Subcutaneous abdominal adipose tissue (tissue), 5 donors: Measurements from ENCODE around the gene LIN37.

Experiments used
- H3K27ac ChIP-seq: one replicate; pipeline ENCODE4 v1.7.0; 2013; ENCODE audit warnings: low read depth, mild to moderate bottlenecking, inconsistent platforms, low read length, moderate library complexity
- H3K27me3 ChIP-seq, 5 donors: one replicate each; pipeline ENCODE4 v1.7.0; 2013; ENCODE audit warnings: low read length in 5 of 5, inconsistent platforms in 1 of 5; ENCODE audit not compliant: control insufficient read depth in 5 of 5, insufficient read depth in 4 of 5
- H3K36me3 ChIP-seq, 5 donors: one replicate each; pipeline ENCODE4 v1.7.0; 2013; ENCODE audit warnings: low read length in 5 of 5; ENCODE audit not compliant: control insufficient read depth in 5 of 5, insufficient read depth in 5 of 5
- H3K4me1 ChIP-seq, 5 donors: one replicate each; pipeline ENCODE4 v1.7.0; 2013; ENCODE audit warnings: low read length in 5 of 5, mild to moderate bottlenecking in 3 of 5, moderate library complexity in 1 of 5; ENCODE audit not compliant: control insufficient read depth in 5 of 5, insufficient read depth in 5 of 5
- H3K4me3 ChIP-seq, 5 donors: one replicate each; pipeline ENCODE4 v1.7.0; 2013; ENCODE audit warnings: low read length in 5 of 5, low read depth in 1 of 5
- H3K9ac ChIP-seq, 5 donors: one replicate each; pipeline ENCODE4 v1.7.0; 2013; ENCODE audit warnings: low read length in 5 of 5, mild to moderate bottlenecking in 4 of 5, moderate library complexity in 3 of 5
- H3K9me3 ChIP-seq, 5 donors: one replicate each; pipeline ENCODE4 v1.7.0; 2013; ENCODE audit warnings: low read length in 5 of 5; ENCODE audit not compliant: control insufficient read depth in 5 of 5
- donor health status: healthy.
- donor health status: healthy.
- donor health status: healthy.
- donor health status: healthy.
- donor health status: healthy.

LIN37 gene

DNA sequence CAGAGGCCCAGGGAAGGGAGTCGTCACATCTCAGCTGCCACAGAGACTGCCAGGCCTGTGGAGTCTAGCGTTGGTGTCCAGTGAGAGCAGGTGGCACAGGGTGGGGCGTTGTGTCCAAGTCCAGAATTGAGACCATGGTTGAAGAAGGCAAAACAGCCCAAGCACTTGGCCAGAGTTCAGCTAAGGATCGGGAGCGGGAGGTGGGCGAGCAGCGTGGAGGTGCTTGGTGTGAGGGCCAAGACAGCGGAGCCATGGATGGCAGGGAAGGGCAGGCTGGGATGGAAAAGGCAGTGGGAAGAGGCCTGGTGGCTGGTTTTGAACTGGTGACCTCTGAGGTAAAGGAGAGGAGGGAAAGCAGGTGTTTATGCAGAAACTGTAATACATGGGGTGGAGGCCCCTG lies 14.1 kb upstream of the LIN37 start:
- Histone ChIP-seq H3K27ac (no peak overlapping the region), H3K27me3 (no peaks in the 10 kb centered on the region), H3K36me3 (peaks cover 0 to 96% (median 90%) of the 10 kb centered on the region in 5 donors), H3K9ac (no peak overlapping the region), H3K9me3 (no peaks in the 10 kb centered on the region), H3K4me1 (peaks cover 0 to 9% (median 4%) of the 10 kb centered on the region in 5 donors), H3K4me3 (no peak overlapping the region)

DNA sequence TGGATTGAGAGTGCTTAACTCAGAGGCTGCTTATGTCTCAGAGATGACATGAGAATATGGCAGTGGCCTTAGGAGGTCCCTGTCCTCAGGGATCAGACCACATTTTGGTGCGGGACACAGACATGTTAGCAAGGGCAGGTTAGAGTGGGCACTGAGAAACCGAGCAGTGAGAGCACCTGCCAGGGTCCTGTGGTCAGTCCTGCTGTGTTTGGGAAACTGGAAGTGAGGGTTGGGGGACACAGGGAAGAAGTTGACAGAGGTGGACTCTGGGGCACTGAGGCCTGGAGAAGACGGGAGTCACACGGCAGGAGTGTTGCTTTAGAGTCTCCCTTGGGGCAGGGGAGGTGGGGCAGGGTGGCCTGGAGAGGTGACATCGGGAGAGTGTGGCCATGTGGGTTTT lies 13.5 kb upstream of the LIN37 start:
- Histone ChIP-seq H3K27ac (no peak overlapping the region), H3K4me1 (peaks cover 2 to 15% (median 9%) of the 10 kb centered on the region in 5 donors), H3K27me3 (no peaks in the 10 kb centered on the region), H3K9ac (no peak overlapping the region), H3K36me3 (peaks cover 0 to 91% (median 83%) of the 10 kb centered on the region in 5 donors), H3K9me3 (no peaks in the 10 kb centered on the region), H3K4me3 (no peak overlapping the region)

DNA sequence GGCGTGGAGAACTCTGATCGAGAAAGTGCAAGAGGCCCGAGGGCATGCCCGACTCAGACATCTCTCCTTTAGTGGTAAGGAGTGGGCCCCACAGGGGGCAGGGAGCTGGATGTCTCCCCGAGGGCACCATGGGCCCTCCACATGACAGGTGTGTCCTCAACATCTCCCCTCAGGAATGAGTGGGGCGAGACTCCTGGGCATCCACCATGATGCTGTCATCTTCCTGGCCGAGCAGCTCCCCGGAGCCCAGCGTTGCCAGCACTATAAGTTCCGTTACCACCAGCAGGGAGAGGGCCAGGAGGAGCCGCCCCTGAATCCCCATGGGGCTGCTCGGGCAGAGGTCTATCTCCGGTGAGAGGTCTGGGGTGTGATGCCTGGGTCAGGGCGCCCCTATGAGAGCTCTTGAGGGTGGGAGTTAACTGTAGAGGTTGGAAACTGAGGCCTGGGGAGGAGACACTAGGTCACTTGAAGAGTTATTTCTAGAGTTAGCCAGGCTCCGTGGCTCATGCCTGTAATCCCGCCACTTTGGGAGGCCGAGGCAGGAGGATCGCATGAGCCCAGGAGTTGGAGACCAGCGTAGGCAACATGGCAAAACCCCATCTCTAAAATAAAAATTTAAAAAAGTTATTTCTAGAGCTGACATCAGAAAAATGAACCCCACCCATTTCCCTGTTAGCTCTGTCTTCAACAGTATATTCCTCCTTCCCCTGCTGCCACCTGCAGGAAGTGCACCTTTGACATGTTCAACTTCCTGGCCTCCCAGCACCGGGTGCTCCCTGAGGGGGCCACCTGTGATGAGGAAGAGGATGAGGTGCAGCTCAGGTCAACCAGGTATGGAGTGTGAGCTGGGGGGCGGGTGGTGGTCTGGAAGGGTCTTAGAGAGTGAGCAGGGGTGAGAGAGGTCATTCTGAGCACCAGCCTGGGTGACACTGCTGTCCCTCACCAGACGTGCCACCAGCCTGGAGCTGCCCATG lies 11.2 kb upstream of the LIN37 start:
- Histone ChIP-seq H3K9me3 (no peaks in the 10 kb centered on the region), H3K4me3 (no peak overlapping the region), H3K27ac (no peak overlapping the region), H3K27me3 (no peaks in the 10 kb centered on the region), H3K4me1 (peaks cover 6 to 26% (median 19%) of the 10 kb centered on the region in 5 donors), H3K36me3 (peaks cover 0 to 68% (median 60%) of the 10 kb centered on the region in 5 donors), H3K9ac (peak overlapping the region in 1 of 5 donors; percentile 39)

- peaks cover 6 to 30% (median 19%) of the 10 kb centered on the region in 5 donors for H3K4me1 ChIP-seq
- no peaks in the 10 kb centered on the region for H3K9me3 ChIP-seq
- no peak overlapping the region for H3K9ac ChIP-seq
- no peak overlapping the region for H3K27ac ChIP-seq
- H3K4me3 ChIP-seq: no peak overlapping the region
- H3K27me3 ChIP-seq: no peaks in the 10 kb centered on the region
- peaks cover 0 to 67% (median 57%) of the 10 kb centered on the region in 5 donors for H3K36me3 ChIP-seq
Measured at GRCh38 chr19:35738021-35738886, 10.1 kb upstream of the LIN37 start.

- no peaks in the 10 kb centered on the region for H3K27me3 ChIP-seq
- H3K4me1 ChIP-seq: peaks cover 6 to 32% (median 20%) of the 10 kb centered on the region in 5 donors
- H3K4me3 ChIP-seq: no peak overlapping the region
- H3K36me3 ChIP-seq: peaks cover 0 to 64% (median 52%) of the 10 kb centered on the region in 5 donors
- H3K9ac ChIP-seq: peak overlapping the region in 2 of 5 donors; percentile 8 to 77
- no peaks in the 10 kb centered on the region for H3K9me3 ChIP-seq
- no peak overlapping the region for H3K27ac ChIP-seq
Measured at GRCh38 chr19:35738887-35739229, 9.5 kb upstream of the LIN37 start.

GRCh38 chr19:35739275-35740107 lies 8.9 kb upstream of the LIN37 start:
- H3K9me3 ChIP-seq: no peaks in the 10 kb centered on the region
- H3K4me3 ChIP-seq: peak overlapping the region in 4 of 5 donors; percentile 55 to 83 (median 68)
- peaks cover 0 to 61% (median 45%) of the 10 kb centered on the region in 5 donors for H3K36me3 ChIP-seq
- peak overlapping the region; percentile 80 for H3K27ac ChIP-seq
- no peaks in the 10 kb centered on the region for H3K27me3 ChIP-seq
- H3K9ac ChIP-seq: peak overlapping the region; percentile 8 to 77 (median 71)
- H3K4me1 ChIP-seq: peaks cover 6 to 38% (median 27%) of the 10 kb centered on the region in 5 donors

GRCh38 chr19:35740108-35740422 lies 8.3 kb upstream of the LIN37 start:
- H3K9ac ChIP-seq: peak overlapping the region; percentile 8 to 77 (median 71)
- peaks cover 0 to 55% (median 40%) of the 10 kb centered on the region in 5 donors for H3K36me3 ChIP-seq
- no peaks in the 10 kb centered on the region for H3K9me3 ChIP-seq
- peaks cover 10 to 42% (median 29%) of the 10 kb centered on the region in 5 donors for H3K4me1 ChIP-seq
- H3K4me3 ChIP-seq: peak overlapping the region in 4 of 5 donors; percentile 55 to 83 (median 68)
- no peaks in the 10 kb centered on the region for H3K27me3 ChIP-seq
- H3K27ac ChIP-seq: peak overlapping the region; percentile 80

DNA sequence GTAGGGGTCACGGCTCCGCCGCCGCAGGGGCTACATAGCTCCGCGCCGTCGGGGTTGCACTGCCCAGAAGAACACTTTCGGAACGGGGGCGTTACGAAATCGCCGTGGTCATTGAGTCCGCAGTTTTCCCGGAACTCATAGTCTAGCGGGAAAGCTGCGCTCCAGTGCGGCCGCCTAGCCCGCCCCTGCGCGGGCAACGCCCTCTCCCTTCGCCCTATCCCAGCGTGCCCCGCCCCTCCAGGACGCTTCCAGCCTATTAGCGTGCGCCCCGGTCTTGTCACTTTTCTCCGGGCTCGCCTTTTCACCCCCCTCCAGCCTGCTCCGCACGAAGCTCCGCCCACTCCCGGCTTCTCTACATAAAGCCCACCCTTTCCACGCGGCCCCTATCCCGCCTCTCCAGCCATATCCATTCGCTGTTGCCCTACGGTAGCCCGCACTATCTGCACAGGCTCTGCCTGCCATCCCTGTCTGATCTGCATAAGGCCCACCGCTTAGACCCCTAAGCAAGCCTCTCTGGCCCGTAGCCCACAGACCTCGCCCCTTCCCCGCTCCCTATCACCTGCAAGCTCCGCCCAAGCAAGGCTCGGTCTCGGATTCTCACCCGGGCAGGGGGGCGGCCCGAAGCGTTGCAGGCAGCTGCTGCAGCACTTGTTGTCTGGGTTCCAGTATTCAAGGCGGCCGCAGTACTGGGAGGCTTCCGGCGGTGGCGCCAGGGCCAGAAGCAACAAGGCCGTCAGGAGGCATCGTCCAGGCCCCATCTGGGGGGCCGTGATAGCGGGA lies 7.8 kb upstream of the LIN37 start:
- Histone ChIP-seq H3K27ac (peak overlapping the region; percentile 80), H3K4me1 (peaks cover 10 to 43% (median 30%) of the 10 kb centered on the region in 5 donors), H3K36me3 (peaks cover 0 to 50% (median 34%) of the 10 kb centered on the region in 5 donors)

GRCh38 chr19:35741203-35741515 lies 7.2 kb upstream of the LIN37 start:
- Histone ChIP-seq H3K4me1 (peaks cover 13 to 49% (median 35%) of the 10 kb centered on the region in 5 donors), H3K36me3 (peaks cover 0 to 47% (median 33%) of the 10 kb centered on the region in 5 donors), H3K9ac (peak overlapping the region in 4 of 5 donors; percentile 71 to 84 (median 76))

More for the DNA sequence above, 7.8 kb upstream of the LIN37 start:
- Histone ChIP-seq H3K27me3 (no peaks in the 10 kb centered on the region), H3K9me3 (no peaks in the 10 kb centered on the region), H3K4me3 (peak overlapping the region; percentile 72 to 89 (median 81)), H3K9ac (peak overlapping the region in 4 of 5 donors; percentile 71 to 84 (median 76))

More at GRCh38 chr19:35741203-35741515, 7.2 kb upstream of the LIN37 start:
- Histone ChIP-seq H3K4me3 (peak overlapping the region; percentile 59 to 83 (median 80)), H3K9me3 (no peaks in the 10 kb centered on the region), H3K27me3 (no peaks in the 10 kb centered on the region), H3K27ac (peak overlapping the region; percentile 78)
